Dedifferentiated amniotic fluid mesenchymal stem cell (primary cell): ENCODE measurements around the gene PPP2R2B.
"Not testable (repeated sequence)": the region's sequence is repeated elsewhere in the genome, so short reads cannot be mapped to it uniquely, and the experiment has no call there.

Experiments used
- DNase-seq: peaks from one replicate; pipeline ENCODE4 v3.0.0-alpha.2; 2016; ENCODE audit errors: extremely low spot score

PPP2R2B gene

DNA sequence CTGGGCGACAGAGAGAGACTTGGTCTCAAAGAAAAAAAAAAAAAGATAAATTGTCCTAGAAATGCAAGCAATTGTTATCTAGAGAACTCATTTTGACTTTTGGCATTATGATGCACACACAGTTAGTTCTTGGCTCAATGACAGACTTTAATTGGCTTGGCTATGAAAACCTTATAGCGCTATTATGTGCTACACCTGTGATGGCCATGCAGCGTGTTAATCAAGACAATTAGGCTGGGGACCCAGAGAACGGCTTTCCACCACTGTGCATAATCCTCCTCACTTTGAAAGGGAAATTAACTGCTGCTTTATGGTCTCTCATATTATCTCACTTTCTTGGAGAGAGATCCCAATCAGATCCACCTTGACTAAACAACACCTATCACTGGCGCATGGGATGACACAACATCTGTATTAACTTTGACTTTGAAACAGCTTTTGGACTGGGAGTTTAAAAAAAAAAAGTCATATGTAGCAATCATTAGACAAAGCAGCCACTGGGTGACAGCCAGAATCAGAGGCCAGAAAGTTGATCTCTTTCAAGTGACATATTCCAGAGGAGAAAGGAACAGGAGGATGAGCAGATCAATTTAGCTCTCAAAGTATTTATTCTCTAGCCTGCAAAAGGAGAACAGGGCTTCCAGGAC, 132.5 kb downstream of the PPP2R2B start:
- DNase-seq = no peak

DNA sequence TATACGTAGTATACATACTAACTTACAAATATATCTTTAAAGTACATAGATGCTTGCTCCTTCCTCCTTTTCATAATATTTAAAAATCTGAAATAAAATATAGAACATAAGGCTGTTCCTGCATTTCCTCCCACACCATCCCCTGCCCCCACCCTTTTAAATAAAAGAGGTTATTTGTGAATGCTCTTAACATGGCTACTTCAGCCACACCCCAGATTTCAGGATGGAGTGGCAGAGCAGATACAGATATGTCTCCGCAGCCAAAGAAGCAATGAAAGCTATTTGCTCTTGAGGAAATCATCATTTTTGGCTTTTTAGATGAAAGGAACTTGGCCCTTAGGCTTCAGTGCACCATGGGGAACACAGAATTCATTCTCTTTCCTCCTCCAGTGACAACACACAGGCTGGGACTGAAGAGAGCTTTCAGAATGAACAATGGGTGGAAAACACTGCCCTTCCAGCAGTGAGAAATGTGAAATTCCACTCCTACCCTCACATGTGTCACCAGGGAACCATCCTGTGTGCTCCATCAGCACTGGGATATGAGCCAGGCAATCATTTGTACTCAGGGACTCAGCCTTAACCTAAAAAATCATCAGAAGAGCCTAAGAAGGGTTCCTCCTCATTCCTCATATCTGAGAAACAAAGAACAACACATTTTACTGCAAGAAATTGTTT, 134.3 kb downstream of the PPP2R2B start:
- no peak for DNase-seq

DNA sequence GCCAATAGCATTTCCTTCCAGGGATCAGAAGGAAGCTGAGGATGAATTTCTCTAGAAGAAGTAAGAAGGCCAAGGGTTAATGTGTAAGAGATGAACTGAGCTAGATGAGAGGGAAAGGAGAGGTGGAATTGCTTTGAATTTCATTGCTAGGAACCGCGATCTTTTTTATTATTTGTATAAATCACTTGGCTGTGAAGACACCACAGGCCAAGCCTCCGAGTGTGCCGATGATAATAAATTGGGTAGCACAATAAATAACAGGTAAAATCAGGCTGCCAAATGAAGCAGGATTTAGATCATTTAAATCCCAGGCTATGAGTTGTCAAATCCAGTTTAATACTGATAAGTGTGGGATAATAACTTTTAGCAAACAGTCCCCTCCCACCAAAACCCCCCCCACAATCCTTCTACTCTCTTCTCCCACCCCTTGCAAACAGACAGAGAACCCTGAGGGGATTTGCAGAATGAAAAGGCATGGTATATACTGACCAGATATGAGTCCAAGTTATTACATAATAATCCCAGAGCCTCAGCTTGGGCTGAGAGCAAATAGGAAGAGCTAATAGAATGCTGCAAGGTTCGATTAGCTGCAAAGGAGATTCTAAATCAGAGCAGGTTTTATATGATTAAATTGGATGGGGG, 143.5 kb downstream of the PPP2R2B start:
- no peak for DNase-seq

DNA sequence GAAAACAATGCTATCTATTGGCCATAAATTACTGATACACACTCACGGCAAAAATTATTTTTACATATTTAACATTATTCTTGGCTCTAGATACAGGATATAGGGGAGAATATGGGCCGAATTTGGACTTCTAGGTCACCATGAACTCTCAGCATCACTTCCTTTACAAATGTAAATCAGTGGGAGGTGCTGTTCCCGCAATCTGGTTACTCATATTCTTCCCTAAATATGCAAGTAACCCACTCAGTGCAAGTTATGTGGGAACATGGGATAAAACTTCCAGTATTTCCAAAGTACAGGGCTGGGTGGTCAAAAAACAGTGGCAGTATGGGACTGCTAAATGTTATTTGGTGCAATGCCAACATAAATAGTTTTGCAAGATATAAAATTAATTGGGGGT, 145.6 kb downstream of the PPP2R2B start:
- no peak for DNase-seq

DNA sequence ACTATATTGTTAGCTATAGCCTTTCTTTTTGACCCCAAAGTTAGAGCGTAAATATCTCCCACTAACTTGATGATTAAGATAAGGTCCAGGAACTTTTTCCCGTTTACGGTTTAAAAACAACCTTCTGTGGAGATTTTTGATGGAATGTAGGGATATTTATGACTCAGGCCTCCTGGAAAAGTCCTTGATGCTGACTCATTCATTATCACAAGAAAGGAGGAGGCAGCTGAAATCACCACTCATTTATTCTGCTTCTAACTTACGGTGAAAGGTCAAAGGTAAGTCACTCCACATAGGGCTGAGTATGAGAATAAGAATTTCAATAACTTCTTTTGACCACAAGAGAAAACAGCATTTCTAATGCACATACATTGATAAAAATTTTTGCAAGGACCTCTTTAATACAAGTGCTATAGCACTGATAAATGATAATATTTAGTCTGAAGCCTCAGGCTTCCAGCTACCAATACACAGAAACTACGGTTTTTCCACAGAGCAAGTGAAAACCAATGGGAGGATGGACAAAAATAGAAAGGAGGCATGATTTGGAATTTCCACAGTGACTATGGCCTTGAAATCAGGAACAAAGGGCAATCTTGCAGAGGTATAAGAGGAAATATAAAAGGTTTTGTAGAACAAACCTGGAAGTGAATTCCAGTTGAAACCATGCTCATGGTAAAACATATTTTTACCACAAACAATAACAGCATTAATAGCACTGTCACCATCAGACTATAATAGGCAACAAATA, 146.5 kb downstream of the PPP2R2B start:
- DNase-seq = no peak

DNA sequence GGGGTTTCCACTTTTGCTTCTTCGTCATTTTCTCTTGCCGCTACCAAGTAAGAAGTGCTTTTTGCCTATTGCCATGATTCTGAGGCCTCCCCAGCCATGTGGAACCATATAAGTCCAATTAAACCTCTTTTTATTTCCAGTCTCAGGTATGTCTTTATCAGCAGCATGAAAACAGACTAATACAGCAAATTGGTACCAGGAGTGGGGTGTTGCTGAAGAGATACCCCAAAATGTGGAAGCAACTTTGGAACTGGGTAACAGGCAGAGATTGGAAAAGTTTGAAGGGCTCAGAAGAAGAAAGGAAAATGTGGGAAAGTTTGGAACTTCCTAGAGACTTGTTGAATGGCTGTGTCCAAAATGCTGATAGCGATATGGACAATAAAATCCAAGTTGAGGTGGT, 149.8 kb downstream of the PPP2R2B start:
- not testable (repeated sequence) for DNase-seq

DNA sequence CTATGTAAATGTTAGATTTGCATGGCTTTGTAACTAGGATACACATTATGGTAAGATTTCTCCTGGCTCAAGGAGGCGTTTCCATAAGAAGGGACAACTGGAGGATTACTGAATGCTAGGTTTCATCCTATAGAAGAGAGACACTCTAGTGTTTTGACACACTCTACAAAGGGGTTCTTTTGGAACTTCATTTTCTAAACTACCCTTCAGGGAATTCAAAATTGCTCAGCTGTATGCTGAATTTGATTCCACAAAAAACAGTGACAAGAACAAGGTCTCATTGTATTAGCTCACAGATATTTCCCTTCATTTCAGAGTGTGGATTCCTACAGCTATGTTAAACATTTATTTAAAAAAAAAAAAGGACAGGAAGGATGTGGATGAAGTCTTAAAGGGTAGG, 151.7 kb downstream of the PPP2R2B start:
- DNase-seq = no peak

DNA sequence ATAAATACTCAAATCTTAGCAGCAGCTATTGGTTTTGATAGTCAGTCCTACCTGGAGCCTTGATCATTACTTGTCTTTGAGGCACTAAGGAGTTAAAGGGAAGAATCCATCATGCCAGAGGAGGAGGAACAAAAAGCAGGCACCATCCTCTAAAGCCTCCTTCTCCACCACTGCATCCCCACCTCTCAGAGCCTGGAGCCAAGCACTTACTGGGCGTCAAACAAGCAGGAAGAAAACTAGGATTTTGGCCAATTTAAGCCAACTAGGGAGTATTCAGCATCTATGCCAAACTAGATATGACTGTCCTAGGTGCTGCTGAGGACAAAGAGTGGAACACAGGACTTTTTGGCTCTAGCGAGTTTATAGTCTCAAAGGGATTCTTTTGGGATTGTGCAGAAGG, 152.5 kb downstream of the PPP2R2B start:
- DNase-seq = no peak

DNA sequence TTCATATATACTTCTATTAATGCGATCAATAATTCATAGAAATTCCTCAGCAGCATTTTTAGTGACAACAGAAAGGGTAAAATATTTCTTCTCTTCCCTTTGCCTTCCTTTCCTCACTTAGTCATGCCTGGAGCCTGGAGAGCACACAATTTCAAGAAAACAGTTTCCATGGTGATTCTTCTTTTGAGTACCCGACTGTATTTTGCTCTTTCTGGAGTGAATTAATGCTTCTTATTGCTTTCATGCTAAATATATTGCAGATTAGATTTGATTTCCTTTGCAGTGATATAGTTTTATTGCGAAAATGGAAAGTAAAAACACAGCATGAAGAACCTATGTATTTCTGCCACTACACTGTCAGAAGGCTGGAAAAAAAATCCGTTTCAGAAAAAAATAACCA, 153.5 kb downstream of the PPP2R2B start:
- DNase-seq = no peak

DNA sequence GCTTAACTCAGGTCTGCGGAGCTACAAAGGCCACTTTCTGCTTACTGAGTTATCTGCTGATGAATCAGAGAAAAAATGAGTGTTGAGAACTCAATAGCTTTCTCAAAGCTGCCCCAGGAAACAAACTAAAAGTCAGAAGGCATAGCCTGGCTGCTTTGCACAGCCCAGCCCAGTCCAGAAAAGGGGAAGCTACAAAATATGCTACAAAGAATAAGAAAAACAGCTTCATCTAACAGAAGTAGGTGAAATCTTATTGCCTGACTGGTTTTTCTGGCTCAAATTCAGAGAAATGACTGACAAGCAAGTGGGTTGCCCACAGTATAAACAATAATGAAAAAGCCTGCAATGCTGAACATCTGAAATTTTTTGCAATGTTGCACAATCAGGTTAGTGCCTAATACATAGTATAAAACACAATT, 156.2 kb downstream of the PPP2R2B start:
- DNase-seq = peak; percentile 34

DNA sequence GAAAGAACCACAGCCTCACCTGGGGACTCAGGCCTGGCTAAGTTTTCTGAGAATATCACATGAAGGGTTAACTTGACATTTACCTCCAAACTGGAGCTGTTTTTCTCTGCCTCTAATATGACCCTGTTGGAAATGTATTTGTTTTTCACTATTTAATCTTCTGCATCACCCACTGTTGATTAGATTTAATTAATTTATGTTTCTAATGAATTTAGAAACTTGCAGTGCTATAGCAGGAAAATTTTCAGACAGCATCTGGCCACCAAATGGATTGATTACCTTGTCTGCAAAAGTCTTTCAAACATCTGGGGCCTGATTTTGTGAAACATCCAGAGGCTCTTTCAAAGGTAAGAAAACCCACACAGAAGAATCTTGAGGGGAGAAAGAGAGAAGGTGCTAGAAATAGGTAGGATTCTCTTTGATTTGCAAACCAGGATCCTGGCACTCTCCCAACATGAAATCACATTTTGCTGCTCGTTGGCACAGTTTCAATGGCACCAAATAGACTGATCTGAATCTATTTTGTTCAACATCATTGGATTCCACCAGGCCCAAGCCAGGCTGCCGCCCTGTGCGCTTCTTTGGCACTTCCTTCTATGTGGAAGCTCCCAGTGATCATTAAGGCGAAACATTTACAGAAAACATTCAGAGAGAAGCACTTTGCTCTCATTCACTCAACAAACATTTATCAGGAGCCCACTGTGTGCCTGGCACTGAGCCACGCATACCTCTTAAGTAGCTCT, 157.3 kb downstream of the PPP2R2B start:
- DNase-seq = no peak

DNA sequence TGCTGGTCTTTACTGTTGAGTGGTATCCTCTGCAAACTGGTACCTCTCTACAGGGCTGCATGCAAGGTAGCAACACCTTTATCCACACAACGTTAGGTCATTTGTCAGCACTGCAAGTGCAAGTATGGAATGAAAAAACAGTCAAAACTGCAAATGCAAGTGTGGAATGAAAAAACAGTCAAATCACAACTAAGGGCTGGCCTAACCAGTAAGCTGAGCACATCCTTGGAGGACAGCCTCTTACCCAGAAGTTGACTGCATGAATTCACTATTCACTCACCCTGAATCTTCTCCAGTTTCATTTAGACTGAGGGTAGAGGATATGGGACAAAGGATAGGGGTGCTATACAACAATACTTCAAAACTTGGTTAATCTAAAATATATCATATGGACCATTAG, 158.4 kb downstream of the PPP2R2B start:
- DNase-seq = no peak

DNA sequence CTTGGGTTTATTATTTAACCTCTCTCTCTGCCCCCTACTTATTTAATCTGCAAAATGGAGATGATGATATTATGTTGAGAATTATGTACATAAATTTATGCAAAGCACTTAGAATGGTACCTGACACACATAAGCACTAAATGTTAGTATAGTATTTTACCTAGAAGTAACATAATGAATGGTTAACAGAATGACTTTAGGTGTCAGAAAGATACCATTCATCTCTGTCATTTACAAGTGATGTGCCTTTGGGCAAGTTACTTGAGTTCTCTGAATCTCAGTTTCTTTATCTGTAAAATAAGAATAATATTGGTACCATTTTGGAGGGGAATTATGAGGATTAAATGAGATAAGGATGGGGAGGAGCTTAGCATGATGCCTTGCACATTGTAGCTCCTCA, 159.4 kb downstream of the PPP2R2B start:
- no peak for DNase-seq

DNA sequence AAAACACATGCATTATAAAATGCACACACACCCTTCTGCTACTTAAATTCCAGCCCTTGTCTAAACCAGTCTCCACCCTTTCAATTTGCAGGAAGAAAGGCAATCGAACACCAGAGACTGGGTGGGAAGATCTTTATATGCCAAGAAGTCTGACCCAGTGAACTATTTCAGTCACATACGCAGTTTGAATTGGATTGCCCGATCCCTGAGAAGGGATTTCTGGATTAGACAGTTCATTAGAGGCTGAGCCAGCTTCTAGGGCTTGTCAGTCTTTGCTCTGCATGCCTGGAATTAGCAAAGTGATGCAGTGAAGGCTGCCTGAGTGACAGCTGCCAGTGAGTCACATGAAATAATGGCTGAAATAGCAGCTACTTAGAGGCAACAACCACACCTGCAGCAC, 159.9 kb downstream of the PPP2R2B start:
- no peak for DNase-seq

DNA sequence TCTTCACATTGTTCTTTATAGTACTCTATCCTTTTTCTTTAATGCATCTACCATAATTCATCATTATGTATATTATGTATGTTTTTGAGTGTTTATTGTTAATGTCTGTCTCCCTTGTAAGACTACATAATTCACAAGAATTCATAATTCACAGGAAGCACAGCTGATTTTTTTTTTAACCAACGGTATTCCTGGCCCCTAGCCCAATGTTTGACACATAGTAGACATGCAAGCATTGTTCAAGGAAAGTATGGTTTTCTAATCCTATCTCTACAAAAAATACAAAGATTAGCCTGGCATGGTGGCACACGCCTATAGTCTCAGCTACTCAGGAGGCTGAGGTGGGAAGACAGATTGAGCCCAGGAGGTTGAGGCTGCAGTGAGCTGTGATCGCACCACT, 160.6 kb downstream of the PPP2R2B start:
- DNase-seq = no peak

DNA sequence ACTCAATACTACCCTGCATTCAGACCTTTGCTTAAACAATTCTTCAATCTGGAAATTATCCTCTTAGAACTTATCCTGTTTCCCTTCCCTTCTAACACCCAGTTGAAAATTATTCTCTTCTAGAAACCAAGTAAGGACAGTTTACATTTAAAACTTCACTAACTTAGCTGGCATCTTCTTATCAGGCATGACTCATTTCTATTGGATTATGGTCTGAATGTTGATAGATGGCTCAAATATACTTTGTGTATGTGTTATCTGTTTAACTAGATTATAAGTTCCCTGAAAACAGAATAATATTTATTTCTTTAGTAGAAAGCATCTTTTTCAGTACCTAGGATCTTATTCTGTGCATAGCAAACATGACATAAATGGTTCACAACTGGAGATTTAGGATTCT, 161.9 kb downstream of the PPP2R2B start:
- DNase-seq = no peak

DNA sequence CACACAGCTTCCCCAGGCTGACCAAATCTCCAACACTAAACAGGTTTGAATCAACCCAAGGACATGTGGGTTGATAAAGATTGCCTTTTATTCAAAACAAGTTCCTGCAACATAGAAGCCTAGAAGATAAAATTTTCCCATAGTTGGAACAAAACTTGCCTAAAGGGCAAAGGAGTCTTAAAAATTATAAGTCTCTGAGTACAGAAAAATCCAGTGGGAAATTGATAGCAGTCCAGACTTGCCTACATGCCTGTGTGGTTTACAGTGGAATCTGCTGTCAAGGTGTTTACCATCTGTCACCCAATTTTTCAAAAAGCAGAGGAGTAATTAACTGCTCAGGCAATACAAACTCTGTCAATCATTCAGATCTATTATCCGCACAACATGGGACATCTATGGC, 168.2 kb downstream of the PPP2R2B start:
- no peak for DNase-seq

DNA sequence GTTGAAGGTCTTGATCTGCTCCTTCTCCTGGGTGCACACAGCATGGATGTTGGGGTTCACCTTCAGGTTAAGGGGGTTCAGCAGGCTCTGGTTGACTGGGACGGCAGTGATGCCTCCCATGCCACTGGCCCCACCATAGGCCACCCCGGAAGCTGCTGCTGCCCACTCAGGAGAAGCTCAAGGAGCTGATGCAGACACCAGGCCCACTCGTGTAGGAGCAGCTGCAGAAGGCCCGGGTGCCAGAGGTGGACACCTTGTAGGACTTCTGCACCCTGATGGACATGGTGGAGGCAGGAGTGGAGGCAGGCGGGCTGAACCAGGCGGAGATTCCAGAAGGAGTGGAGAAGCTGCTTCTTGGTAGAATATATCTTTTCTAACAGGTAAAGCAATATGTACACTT, 171.2 kb downstream of the PPP2R2B start:
- DNase-seq = no peak

DNA sequence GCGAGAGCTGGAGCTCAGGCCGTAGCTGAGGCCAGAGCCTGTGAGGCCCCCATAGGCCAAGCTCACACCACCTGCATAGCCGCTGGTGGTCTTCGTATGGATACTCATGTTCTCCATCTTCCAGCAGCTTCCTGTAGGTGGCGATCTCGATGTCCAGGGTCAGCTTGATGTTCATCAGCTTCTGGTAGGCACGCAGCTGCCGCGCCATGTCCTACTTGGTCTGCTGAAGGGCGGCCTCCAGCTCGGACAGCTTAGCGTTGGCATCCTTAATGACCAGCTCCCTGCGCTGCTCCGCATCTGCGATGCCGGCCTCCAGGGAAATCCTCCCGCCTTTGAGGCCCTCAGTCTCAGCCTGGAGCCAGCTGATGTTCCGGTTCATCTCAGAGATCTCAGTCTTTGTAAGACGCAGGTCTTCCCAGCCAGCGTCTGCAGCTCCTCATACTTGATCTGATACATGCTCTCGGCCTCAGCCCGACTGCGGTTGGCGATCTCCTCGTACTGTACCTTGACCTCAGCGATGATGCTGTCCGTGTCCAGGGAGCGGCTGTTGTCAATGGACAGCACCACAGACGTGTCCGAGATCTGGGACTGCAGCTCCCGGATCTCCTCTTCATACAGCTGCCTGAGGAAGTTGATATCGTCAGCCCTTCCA, 172.1 kb downstream of the PPP2R2B start:
- DNase-seq = no peak

DNA sequence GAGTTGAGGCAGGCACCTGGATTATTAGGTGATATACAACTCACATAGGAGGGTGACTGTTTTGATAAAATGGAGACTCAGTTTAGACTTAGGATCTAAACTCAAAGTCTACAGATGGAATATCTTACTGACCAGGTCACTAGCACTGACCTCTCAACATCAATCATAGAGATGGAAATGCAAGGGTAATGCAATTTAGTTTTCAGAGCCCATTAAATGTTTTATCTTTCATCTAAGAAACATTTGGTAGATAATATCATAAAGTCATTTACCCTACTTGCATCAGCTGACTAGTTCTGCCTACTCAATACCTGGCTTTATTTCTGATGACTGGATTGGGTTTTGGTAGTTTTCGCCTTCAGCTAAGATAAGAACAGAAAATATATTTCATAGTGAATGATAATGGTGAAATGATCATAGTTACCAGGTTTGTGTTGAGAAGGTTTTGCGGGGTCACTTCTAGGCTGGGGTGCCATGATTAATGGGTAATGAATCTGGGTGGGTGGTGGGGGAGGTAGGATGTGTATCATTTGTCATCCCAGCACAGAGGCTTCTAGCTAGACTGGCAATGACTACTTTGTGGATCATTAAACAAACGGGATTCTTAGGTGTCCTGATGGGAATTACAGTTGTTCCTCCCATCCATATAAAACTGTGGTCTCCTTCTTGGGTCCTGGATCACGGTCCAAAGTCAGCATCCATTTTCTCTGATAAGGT, 173.4 kb downstream of the PPP2R2B start:
- no peak for DNase-seq

DNA sequence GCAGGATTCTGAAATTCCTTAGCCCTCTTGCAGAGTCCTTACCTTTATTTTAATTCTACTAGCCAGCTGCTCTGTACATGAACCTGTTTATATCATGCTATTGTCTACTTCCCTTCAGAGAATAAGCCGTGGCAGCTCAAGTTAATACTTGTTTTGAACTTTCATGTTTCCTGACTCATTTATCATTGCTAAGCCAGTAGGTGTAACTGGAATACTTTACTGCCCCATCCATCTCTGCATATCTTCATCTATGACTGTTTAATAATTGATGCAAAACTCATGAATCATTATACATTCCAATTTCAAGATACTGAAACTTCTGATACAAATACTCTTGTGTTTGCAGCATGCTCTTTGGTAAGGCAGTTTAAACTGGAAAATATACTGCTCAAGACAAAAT, 174.7 kb downstream of the PPP2R2B start:
- no peak for DNase-seq
